NB4 (cell line): ENCODE measurements around the gene ABCF3.

Experiments
- DNase-seq: peaks from one replicate; pipeline ENCODE4 v3.0.0; 2010; ENCODE audit warnings: low read depth
- H3K4me3 ChIP-seq: one replicate; pipeline ENCODE4 v1.5.1; 2011; ENCODE audit warnings: mild to moderate bottlenecking, low read depth, low read length, moderate library complexity
- MAX ChIP-seq: IDR thresholded peaks from 2 replicates; pipeline ENCODE4 v1.6.1; 2011; ENCODE audit warnings: low read depth, low read length
- MYC ChIP-seq: IDR thresholded peaks from 2 replicates; pipeline ENCODE4 v1.6.1; 2011; ENCODE audit warnings: low read depth, low read length
- POLR2A ChIP-seq: IDR thresholded peaks from 2 replicates; pipeline ENCODE4 v1.6.1; 2011; ENCODE audit warnings: mild to moderate bottlenecking; ENCODE audit not compliant: insufficient read length; ENCODE audit errors: extremely low read depth
- TF ChIP-seq, protein P1 (sequence below): IDR thresholded peaks from one replicate; pipeline ENCODE4 v1.5.1; 2012; ENCODE audit warnings: low read depth, low read length

The ABCF3 gene

GRCh38 chr3:184172681-184173373 lies 13.2 kb upstream of the ABCF3 start:
- no peak for TF ChIP-seq POLR2A
- no peak for TF ChIP-seq MYC
- TF ChIP-seq, protein P1, sequence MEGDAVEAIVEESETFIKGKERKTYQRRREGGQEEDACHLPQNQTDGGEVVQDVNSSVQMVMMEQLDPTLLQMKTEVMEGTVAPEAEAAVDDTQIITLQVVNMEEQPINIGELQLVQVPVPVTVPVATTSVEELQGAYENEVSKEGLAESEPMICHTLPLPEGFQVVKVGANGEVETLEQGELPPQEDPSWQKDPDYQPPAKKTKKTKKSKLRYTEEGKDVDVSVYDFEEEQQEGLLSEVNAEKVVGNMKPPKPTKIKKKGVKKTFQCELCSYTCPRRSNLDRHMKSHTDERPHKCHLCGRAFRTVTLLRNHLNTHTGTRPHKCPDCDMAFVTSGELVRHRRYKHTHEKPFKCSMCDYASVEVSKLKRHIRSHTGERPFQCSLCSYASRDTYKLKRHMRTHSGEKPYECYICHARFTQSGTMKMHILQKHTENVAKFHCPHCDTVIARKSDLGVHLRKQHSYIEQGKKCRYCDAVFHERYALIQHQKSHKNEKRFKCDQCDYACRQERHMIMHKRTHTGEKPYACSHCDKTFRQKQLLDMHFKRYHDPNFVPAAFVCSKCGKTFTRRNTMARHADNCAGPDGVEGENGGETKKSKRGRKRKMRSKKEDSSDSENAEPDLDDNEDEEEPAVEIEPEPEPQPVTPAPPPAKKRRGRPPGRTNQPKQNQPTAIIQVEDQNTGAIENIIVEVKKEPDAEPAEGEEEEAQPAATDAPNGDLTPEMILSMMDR, result no peak
- no peak for TF ChIP-seq MAX
- no peak for DNase-seq
- no peak overlapping the region for H3K4me3 ChIP-seq

DNA sequence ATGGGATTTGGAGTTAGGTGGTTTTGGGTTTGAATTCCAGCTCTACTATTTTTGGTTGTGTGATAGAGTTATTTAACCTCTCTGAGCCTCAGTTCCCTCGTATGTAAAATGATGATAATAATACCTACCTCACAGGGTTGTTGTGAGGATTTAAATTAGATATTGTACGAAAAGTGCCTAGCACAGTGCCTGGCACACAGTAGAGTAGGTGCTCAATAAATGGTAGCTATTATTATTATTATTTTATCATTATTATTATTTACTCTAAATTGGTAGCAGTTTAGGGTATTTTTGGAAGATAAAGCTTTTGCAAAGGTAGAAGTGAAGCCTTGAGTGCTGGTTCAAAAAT lies 12.7 kb upstream of the ABCF3 start:
- TF ChIP-seq MYC, result no peak
- no peak for TF ChIP-seq MAX
- no peak for TF ChIP-seq POLR2A
- TF ChIP-seq, protein P1, result no peak
- H3K4me3 ChIP-seq, result no peak overlapping the region
- no peak for DNase-seq

DNA sequence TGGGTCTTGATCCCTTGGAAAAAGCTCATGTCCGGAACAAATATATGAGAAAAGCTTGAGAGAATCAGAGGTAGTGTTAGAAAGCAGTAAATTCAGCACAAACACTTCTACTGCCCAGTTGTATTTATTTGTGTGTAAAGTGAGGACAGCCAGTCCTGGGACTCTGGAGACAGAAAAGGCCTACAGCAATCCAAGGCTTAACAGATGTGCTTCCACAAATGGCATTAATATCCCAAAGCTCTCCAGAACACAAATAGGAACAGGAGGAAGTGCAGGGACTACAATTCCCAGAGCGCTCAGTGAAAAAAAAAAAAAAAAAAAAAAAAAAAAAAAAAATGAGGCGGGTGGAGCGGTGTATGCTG lies 11.7 kb upstream of the ABCF3 start:
- DNase-seq, result no peak
- no peak for TF ChIP-seq POLR2A
- TF ChIP-seq MYC, result no peak
- TF ChIP-seq, protein P1, result no peak
- TF ChIP-seq MAX, result no peak
- peak overlapping the region; percentile 14 for H3K4me3 ChIP-seq

- peak within 1 kb of the TSS; percentile 82 for H3K4me3 ChIP-seq
- TF ChIP-seq, protein P1, result no peak
- peak; percentile 51; the same call in 1 of the 2 replicates for TF ChIP-seq MAX
- peak; percentile 64 for TF ChIP-seq POLR2A
- TF ChIP-seq MYC, result peak; percentile 61
Measured at GRCh38 chr3:184174646-184175492, 11.1 kb upstream of the ABCF3 start, which contains the start of gene AP2M1. TSS of gene AP2M1 (plus strand) at chr3:184174855. CDS start at chr3:184176994, 2,139 bp downstream.

DNA sequence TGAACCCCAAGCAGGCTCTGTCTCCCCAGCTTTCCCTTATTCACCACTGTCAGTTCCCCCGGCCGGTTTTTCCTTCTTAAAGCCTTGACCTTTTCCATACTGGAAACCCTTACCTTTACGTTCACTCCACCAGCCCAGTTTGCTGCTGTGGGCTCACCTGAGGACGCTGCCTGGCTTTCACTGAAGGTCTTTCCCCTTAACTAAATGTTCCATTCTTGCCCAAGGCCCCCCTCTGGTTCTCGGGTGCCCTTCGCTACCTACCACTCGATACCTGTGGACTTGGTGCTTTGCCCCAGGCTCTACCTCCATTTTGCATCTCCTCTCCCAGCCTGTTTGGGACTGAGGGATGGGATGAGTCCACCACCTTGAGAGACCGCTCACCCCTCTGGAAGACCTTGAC lies 10.5 kb upstream of the ABCF3 start:
- no peak for DNase-seq
- TF ChIP-seq POLR2A (no peak), MYC (no peak), MAX (no peak)
- TF ChIP-seq, protein P1, result no peak
- peak overlapping the region; percentile 82 for H3K4me3 ChIP-seq

More at GRCh38 chr3:184174646-184175492, 11.1 kb upstream of the ABCF3 start, which contains the start of gene AP2M1:
- DNase-seq, result peak; percentile 98
